Measurements from ENCODE around the gene TRIM61. TPM values are rescaled to one million over a fixed set of nuclear protein-coding genes. Genes with fewer than 3 reads are reported as not detected.
"Not testable (repeated sequence)": the region's sequence is repeated elsewhere in the genome, so short reads cannot be mapped to it uniquely, and the experiment has no call there.

The TRIM61 gene
- polyA plus RNA-seq, 1 donor from 2014 or later: not detected

GRCh38 chr4:165005352-165005925 is 28.0 kb upstream of the TRIM61 start:
- H3K36me3 ChIP-seq (ENCODE audit: insufficient read depth, low read length): no peaks in the 10 kb centered on the region
- H3K27ac ChIP-seq (ENCODE audit: low read length): no peak overlapping the region
- no peak for TF ChIP-seq EZH2 (IDR thresholded peaks at IDR 0.05; ENCODE audit: borderline replicate concordance, insufficient read depth, low read length, poor library complexity, severe bottlenecking)
- TF ChIP-seq EP300 (conservative IDR thresholded peaks at IDR 0.05; ENCODE audit: poor library complexity, severe bottlenecking): no peak
- no peak for TF ChIP-seq MXI1 (conservative IDR thresholded peaks at IDR 0.05; ENCODE audit: poor library complexity, severe bottlenecking)
- TF ChIP-seq POLR2AphosphoS5 (IDR thresholded peaks at IDR 0.05): no peak
- TF ChIP-seq RAD21 (conservative IDR thresholded peaks at IDR 0.05): no peak
- H3K4me3 ChIP-seq (ENCODE audit: low read length): no peak overlapping the region
- H3K79me2 ChIP-seq (replicated peaks; ENCODE audit: insufficient read depth, low read length): no peaks in the 10 kb centered on the region
- no peak overlapping the region for H3K9ac ChIP-seq (ENCODE audit: low read length)
- no peak overlapping the region for H3K4me2 ChIP-seq (ENCODE audit: low read length)
- no peaks in the 10 kb centered on the region for H3K9me2 ChIP-seq (ENCODE audit: insufficient read depth, low read length)
- H3F3A ChIP-seq (ENCODE audit: insufficient read depth, low read length, poor library complexity, severe bottlenecking): no peaks in the 10 kb centered on the region
- H3K27me3 ChIP-seq (ENCODE audit: insufficient read depth, low read depth, low read length): no peaks in the 10 kb centered on the region
- H3K9me3 ChIP-seq (ENCODE audit: low read length): no peaks in the 10 kb centered on the region
- H4K20me1 ChIP-seq (ENCODE audit: insufficient read depth): no peaks in the 10 kb centered on the region
- H2AFZ ChIP-seq (ENCODE audit: low read depth, low read length): no peak overlapping the region

DNA sequence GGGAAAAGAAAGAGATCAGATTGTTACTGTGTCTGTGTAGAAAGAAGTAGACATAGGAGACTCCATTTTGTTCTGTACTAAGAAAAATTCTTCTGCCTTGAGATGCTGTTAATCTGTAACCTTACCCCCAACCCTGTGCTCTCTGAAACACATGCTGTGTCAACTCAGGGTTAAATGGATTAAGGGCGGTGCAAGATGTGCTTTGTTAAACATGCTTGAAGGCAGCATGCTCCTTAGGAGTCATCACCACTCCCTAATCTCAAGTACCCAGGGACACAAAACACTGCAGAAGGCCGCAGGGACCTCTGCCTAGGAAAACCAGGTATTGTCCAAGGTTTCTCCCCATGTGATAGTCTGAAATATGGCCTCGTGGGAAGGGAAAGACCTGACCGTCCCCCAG is 24.5 kb upstream of the TRIM61 start:
- not testable (repeated sequence) for H4K20me1 ChIP-seq (ENCODE audit: insufficient read depth); H3K9ac ChIP-seq (ENCODE audit: low read length); H3K9me2 ChIP-seq (ENCODE audit: insufficient read depth, low read length); H3K79me2 ChIP-seq (replicated peaks; ENCODE audit: insufficient read depth, low read length); H3K27ac ChIP-seq (ENCODE audit: low read length); H3K4me2 ChIP-seq (ENCODE audit: low read length); H3K36me3 ChIP-seq (ENCODE audit: insufficient read depth, low read length); H3K9me3 ChIP-seq (ENCODE audit: low read length); H3K27me3 ChIP-seq (ENCODE audit: insufficient read depth, low read depth, low read length); H3F3A ChIP-seq (ENCODE audit: insufficient read depth, low read length, poor library complexity, severe bottlenecking); H3K4me3 ChIP-seq (ENCODE audit: low read length); H2AFZ ChIP-seq (ENCODE audit: low read depth, low read length)

GRCh38 chr4:164998526-164999080 is 21.1 kb upstream of the TRIM61 start:
- H3K4me2 ChIP-seq (ENCODE audit: low read length); H3K36me3 ChIP-seq (ENCODE audit: insufficient read depth, low read length); H3K27ac ChIP-seq (ENCODE audit: low read length); H4K20me1 ChIP-seq (ENCODE audit: insufficient read depth); H3K4me3 ChIP-seq (ENCODE audit: low read length); H3F3A ChIP-seq (ENCODE audit: insufficient read depth, low read length, poor library complexity, severe bottlenecking); H3K9ac ChIP-seq (ENCODE audit: low read length); H3K27me3 ChIP-seq (ENCODE audit: insufficient read depth, low read depth, low read length); H3K9me2 ChIP-seq (ENCODE audit: insufficient read depth, low read length); H2AFZ ChIP-seq (ENCODE audit: low read depth, low read length); H3K9me3 ChIP-seq (ENCODE audit: low read length); H3K79me2 ChIP-seq (replicated peaks; ENCODE audit: insufficient read depth, low read length): not testable (repeated sequence)

DNA sequence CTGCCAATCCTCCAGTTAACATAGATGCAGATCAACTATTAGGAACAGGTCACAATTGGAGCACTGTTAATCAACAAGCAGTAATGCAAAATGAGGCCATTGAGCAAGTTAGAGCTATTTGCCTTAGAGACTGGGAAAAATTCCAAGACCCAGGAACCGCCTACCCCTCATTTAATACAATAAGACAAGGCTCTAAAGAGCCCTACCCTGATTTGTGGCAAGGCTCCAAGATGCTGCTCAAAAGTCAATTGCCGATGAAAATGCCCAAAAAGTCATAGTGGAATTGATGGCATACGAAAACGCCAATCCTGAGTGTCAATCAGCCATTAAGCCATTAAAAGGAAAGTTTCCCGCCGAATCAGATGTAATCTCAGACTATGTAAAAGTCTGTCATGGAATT is 20.5 kb upstream of the TRIM61 start:
- no peaks in the 10 kb centered on the region for H4K20me1 ChIP-seq (ENCODE audit: insufficient read depth)
- H3K4me2 ChIP-seq (ENCODE audit: low read length): no peak overlapping the region
- H3K27me3 ChIP-seq (ENCODE audit: insufficient read depth, low read depth, low read length): no peaks in the 10 kb centered on the region
- no peaks in the 10 kb centered on the region for H3K9me3 ChIP-seq (ENCODE audit: low read length)
- H3K4me3 ChIP-seq (ENCODE audit: low read length): no peak overlapping the region
- no peak overlapping the region for H3K27ac ChIP-seq (ENCODE audit: low read length)
- no peaks in the 10 kb centered on the region for H3F3A ChIP-seq (ENCODE audit: insufficient read depth, low read length, poor library complexity, severe bottlenecking)
- TF ChIP-seq REST (IDR thresholded peaks at IDR 0.05; ENCODE audit: borderline replicate concordance) (no peak), MXI1 (conservative IDR thresholded peaks at IDR 0.05; ENCODE audit: poor library complexity, severe bottlenecking) (no peak), EP300 (conservative IDR thresholded peaks at IDR 0.05; ENCODE audit: poor library complexity, severe bottlenecking) (no peak), POLR2AphosphoS5 (IDR thresholded peaks at IDR 0.05) (no peak), EZH2 (IDR thresholded peaks at IDR 0.05; ENCODE audit: borderline replicate concordance, insufficient read depth, low read length, poor library complexity, severe bottlenecking) (no peak), TAF1 (IDR thresholded peaks at IDR 0.05; ENCODE audit: low read depth) (no peak), SMC3 (conservative IDR thresholded peaks at IDR 0.05; ENCODE audit: poor library complexity) (no peak), RAD21 (conservative IDR thresholded peaks at IDR 0.05) (no peak)
- TF ChIP-seq, protein P1, sequence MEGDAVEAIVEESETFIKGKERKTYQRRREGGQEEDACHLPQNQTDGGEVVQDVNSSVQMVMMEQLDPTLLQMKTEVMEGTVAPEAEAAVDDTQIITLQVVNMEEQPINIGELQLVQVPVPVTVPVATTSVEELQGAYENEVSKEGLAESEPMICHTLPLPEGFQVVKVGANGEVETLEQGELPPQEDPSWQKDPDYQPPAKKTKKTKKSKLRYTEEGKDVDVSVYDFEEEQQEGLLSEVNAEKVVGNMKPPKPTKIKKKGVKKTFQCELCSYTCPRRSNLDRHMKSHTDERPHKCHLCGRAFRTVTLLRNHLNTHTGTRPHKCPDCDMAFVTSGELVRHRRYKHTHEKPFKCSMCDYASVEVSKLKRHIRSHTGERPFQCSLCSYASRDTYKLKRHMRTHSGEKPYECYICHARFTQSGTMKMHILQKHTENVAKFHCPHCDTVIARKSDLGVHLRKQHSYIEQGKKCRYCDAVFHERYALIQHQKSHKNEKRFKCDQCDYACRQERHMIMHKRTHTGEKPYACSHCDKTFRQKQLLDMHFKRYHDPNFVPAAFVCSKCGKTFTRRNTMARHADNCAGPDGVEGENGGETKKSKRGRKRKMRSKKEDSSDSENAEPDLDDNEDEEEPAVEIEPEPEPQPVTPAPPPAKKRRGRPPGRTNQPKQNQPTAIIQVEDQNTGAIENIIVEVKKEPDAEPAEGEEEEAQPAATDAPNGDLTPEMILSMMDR (IDR thresholded peaks at IDR 0.05; ENCODE audit: poor library complexity, severe bottlenecking): no peak
- no peak overlapping the region for H2AFZ ChIP-seq (ENCODE audit: low read depth, low read length)
- H3K79me2 ChIP-seq (replicated peaks; ENCODE audit: insufficient read depth, low read length): no peaks in the 10 kb centered on the region
- H3K36me3 ChIP-seq (ENCODE audit: insufficient read depth, low read length): no peaks in the 10 kb centered on the region
- no peaks in the 10 kb centered on the region for H3K9me2 ChIP-seq (ENCODE audit: insufficient read depth, low read length)
- no peak overlapping the region for H3K9ac ChIP-seq (ENCODE audit: low read length)
